Measurements from ENCODE around the gene CAMK1G. TPM values are rescaled to one million over a fixed set of nuclear protein-coding genes. Genes with fewer than 3 reads are reported as not detected.

CAMK1G gene
- total and polyA plus RNA-seq, 7 donors = 0.04 to 1.4 (median 0.46) TPM; not detected in 3

DNA sequence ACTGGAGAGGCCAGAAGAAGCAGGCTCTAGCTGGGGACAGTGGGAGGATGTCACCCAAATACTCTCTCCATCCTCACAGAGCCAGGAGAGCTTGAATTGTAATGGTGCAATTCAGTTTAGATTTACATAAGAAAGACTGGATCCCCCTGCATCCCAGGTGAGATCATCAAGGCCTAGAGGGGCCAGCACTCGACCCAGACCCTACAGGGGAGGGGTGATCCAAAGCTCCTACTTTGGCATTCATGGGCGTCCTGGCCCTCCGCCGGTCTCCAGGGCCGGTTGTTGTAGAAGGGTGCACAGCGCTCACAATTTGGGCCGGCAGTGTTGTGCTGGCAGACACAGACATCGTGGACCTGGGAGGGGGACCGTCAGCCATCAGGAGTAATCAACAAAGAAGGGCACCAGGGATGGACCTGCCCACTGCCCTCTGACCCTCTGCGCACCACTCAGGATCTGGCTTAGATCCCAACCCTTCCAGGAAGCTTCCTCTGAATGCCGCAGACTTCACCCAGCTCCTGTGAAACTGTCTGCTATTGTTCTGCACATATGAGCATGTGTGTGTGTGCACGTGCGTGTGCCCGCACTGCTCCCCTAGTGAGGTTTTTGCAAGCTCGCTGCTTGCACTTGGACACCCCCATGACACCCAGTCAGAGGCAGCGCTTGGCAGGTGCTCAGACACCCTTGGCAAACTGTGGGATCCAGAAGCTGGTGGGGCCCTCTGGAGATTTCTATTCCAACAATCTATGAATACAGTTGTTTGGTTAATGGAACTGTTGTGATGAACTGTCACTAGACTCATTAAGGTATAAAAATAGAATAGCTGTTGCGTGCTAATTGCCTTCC lies 47.1 kb downstream of the CAMK1G start:
- TF ChIP-seq, protein P1, sequence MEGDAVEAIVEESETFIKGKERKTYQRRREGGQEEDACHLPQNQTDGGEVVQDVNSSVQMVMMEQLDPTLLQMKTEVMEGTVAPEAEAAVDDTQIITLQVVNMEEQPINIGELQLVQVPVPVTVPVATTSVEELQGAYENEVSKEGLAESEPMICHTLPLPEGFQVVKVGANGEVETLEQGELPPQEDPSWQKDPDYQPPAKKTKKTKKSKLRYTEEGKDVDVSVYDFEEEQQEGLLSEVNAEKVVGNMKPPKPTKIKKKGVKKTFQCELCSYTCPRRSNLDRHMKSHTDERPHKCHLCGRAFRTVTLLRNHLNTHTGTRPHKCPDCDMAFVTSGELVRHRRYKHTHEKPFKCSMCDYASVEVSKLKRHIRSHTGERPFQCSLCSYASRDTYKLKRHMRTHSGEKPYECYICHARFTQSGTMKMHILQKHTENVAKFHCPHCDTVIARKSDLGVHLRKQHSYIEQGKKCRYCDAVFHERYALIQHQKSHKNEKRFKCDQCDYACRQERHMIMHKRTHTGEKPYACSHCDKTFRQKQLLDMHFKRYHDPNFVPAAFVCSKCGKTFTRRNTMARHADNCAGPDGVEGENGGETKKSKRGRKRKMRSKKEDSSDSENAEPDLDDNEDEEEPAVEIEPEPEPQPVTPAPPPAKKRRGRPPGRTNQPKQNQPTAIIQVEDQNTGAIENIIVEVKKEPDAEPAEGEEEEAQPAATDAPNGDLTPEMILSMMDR (IDR thresholded peaks at IDR 0.05) = no peak
- WGBS, 3 donors = 45 to 62% (median 52%) methylated on average over 17 of the region's 17 CpGs
- Histone ChIP-seq H3K36me3 (ENCODE audit: insufficient read depth in 1 of 2, low read depth in 1 of 2) (no peaks in the 10 kb centered on the region), H3K27me3 (ENCODE audit: insufficient read depth in 3 of 3, low read length in 2 of 3) (no peaks in the 10 kb centered on the region), H3K4me1 (peaks cover 33% of the 10 kb centered on the region), H3K27ac (no peak overlapping the region), H3K4me3 (no peak overlapping the region), H3K9me3 (no peaks in the 10 kb centered on the region)
- ATAC-seq (no peak), DNase-seq (no peak)
- intact Hi-C loops (cut with DNase I) = loop anchor here in 1 of 2 donors (5.0 kb wide), 1 partner anchor 57 kb away; no protein-coding TSS in a partner anchor

DNA sequence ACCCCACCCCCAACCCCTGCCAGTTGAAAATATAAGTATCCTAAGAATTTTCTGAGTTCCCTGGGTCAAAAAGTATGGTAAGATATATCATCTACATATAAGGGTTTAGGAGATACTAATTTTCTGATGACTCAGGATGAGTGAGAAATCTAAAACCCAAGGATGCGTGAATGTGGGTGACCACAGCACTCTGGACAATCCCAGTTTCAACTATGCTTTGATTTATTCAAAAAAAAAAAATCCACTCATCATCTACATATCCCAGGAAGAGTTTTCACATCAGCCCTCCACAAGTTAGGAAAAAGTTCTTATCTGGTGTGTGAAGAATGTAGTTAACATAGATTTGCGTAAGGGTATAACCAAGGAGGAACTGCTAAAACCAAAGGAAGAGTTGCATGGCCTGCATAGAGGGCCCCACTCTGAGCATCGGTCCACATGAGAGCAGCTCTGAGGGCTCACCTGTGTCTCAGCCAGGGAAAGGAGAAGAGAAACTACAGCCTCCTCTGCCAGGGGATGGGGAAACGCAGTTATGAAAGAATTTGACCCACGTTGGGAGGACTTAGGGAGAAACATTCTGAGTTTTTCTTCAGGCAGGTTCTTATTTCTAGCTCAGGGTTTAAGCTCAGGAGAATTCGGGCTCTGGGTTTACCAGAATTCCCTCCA lies 50.0 kb downstream of the CAMK1G start:
- Histone ChIP-seq H3K27me3 (ENCODE audit: insufficient read depth in 3 of 3, low read length in 2 of 3) (no peaks in the 10 kb centered on the region), H3K9me3 (no peaks in the 10 kb centered on the region), H3K36me3 (ENCODE audit: insufficient read depth in 1 of 2, low read depth in 1 of 2) (no peaks in the 10 kb centered on the region), H3K4me1 (peaks cover 19% of the 10 kb centered on the region), H3K4me3 (no peak overlapping the region), H3K27ac (no peak overlapping the region)
- DNase-seq = no peak
- intact Hi-C loops (cut with DNase I) = loop anchor here in 1 of 2 donors (5.0 kb wide), 1 partner anchor 54 kb away; no protein-coding TSS in a partner anchor
- ATAC-seq = no peak
- WGBS, 3 donors = 81 to 90% (median 87%) methylated on average over 6 of the region's 6 CpGs
- TF ChIP-seq, protein P1 (IDR thresholded peaks at IDR 0.05) = no peak

- ATAC-seq = no peak
- Histone ChIP-seq H3K4me3 (no peak overlapping the region), H3K27ac (no peak overlapping the region), H3K36me3 (ENCODE audit: insufficient read depth in 1 of 2, low read depth in 1 of 2) (no peaks in the 10 kb centered on the region), H3K9me3 (no peaks in the 10 kb centered on the region), H3K4me1 (peaks cover 19% of the 10 kb centered on the region), H3K27me3 (ENCODE audit: insufficient read depth in 3 of 3, low read length in 2 of 3) (no peaks in the 10 kb centered on the region)
- TF ChIP-seq, protein P1 (IDR thresholded peaks at IDR 0.05) = no peak
- no peak for DNase-seq
- intact Hi-C loops (cut with DNase I) = loop anchor here in 1 of 2 donors (5.0 kb wide), 1 partner anchor 53 kb away; no protein-coding TSS in a partner anchor
- 89 to 93% (median 89%) methylated on average over 20 of the region's 20 CpGs for WGBS, 3 donors
These were observed 50.7 kb downstream of the CAMK1G start for GRCh38 chr1:209634005-209634737.

DNA sequence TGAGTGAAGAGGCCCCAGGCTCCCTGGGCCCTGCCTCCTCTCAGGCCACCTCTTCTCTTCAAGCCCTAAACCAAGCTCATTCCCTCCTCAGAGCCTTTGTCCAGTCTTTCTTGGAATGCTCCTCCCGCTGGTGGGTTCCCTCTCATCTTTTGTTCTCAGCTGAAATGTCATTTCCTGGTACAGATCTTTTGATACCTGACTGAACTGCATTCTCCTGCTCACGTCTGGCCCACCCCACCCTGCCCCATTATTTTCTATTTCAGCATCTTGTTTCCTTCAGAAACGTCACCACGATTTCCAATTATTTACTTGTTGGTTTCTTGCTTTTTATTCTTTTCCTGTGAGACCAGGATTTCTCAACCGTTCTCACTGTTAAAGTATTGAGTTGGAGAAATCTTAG lies 52.3 kb downstream of the CAMK1G start:
- intact Hi-C loops (cut with DNase I) = loop anchor here in 1 of 2 donors (5.0 kb wide), 1 partner anchor 41 kb away; the partner anchor contains the start of gene G0S2

More for the DNA sequence above, 52.3 kb downstream of the CAMK1G start:
- Histone ChIP-seq H3K36me3 (ENCODE audit: insufficient read depth in 1 of 2, low read depth in 1 of 2) (no peaks in the 10 kb centered on the region), H3K9me3 (no peaks in the 10 kb centered on the region), H3K4me1 (peaks cover 17% of the 10 kb centered on the region), H3K27ac (no peak overlapping the region), H3K4me3 (no peak overlapping the region), H3K27me3 (ENCODE audit: insufficient read depth in 3 of 3, low read length in 2 of 3) (no peaks in the 10 kb centered on the region)
- WGBS, 3 donors = 78 to 86% (median 81%) methylated on average over 5 of the region's 5 CpGs
- DNase-seq = no peak
- TF ChIP-seq, protein P1 (IDR thresholded peaks at IDR 0.05) = no peak
- ATAC-seq = no peak

Measured in psoas muscle (tissue), 8 donors.